Breast epithelium (tissue), 3 donors: ENCODE results near the gene NINJ2.

ENCODE experiments used
- CTCF ChIP-seq, 3 donors: fragments of 450-650 bp; IDR thresholded peaks; one replicate each; pipeline ENCODE4 v1.5.1; 2016 to 2017; ENCODE audit warnings: antibody characterized with exemption in 3 of 3, mild to moderate bottlenecking in 3 of 3, moderate library complexity in 3 of 3
- POLR2A ChIP-seq: fragments of 450-650 bp; IDR thresholded peaks from one replicate; pipeline ENCODE4 v1.6.1; 2016; ENCODE audit warnings: antibody characterized with exemption, mild to moderate bottlenecking, moderate library complexity
- POLR2AphosphoS5 ChIP-seq, 3 donors: sonication (generic); formaldehyde crosslinking; IDR thresholded peaks; one replicate each; pipeline ENCODE4 v1.6.1; 2017; ENCODE audit warnings: antibody characterized with exemption in 3 of 3

GRCh38 chr12:572532-572899 lies 90.7 kb downstream of the NINJ2 start:
- TF ChIP-seq CTCF (IDR thresholded peaks at IDR 0.05): no peak
- TF ChIP-seq POLR2AphosphoS5 (IDR thresholded peaks at IDR 0.05): no peak
- no peak for TF ChIP-seq POLR2A
